HG03342 (cell line): ENCODE data around the gene CRLF3.
"Not testable (repeated sequence)": the region's sequence is repeated elsewhere in the genome, so short reads cannot be mapped to it uniquely, and the experiment has no call there.

Experiments
- ATAC-seq: cut with Tn5 transposase; IDR thresholded peaks from one replicate; pipeline ENCODE4 v1.9.1; 2021; ENCODE audit warnings: mild to moderate bottlenecking, moderate library complexity; ENCODE audit not compliant: unreplicated experiment

Gene CRLF3

GRCh38 chr17:30742669-30743068, 81.8 kb downstream of the CRLF3 start:
- not testable (repeated sequence) for ATAC-seq

- ATAC-seq, result not testable (repeated sequence)
Observed at GRCh38 chr17:30736371-30736770, 88.1 kb downstream of the CRLF3 start.

DNA sequence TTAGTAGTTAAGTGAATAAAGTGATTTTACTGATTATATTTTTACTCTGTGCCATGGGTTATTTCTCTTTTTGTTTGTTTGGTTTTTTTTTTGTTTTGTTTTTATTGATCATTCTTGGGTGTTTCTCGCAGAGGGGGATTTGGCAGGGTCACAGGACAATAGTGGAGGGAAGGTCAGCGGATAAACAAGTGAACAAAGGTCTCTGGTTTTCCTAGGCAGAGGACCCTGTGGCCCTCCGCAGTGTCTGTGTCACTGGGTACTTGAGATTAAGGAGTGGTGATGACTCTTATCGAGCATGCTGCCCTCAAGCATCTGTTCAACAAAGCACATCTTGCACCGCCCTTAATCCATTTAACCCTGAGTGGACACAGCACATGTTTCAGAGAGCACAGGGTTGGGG, 88.8 kb downstream of the CRLF3 start:
- not testable (repeated sequence) for ATAC-seq

DNA sequence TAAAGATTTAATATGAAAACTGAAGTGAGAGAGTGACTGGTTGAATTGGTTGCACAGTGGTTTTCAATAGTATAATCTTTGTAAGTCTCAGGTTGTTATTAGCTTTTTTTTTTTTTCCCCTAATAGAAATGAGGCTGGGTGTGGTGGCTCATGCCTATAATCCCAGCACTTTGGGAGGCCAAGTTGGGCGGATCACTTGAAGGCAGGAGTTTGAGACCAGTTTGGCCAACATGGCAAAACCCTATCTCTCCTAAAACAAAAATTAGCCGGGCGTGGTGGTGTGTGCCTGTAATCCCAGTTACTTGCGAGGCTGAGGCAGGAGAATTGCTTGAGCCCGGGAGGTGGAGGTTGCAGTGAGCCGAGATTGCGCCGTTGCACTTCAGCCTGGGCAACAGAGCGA, 89.3 kb downstream of the CRLF3 start:
- not testable (repeated sequence) for ATAC-seq

DNA sequence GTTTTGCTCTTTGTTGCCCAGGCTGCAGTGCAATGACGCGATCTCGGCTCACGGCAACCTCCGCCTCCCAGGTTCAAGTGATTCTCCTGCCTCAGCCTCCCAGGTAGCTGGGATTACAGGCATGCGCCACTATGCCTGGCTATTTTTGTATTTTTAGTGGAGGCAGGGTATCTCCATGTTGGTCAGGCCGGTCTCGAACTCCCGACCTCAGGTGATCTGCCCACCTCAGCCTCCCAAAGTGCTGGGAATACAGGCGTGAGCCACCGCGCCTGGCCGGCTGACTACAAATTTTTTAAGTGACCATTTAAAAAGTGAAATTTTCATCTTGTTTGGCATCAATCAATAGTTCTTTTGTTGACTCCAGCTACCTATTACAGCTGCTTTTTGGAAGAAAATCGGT, 90.3 kb downstream of the CRLF3 start:
- not testable (repeated sequence) for ATAC-seq
